CD4-positive, alpha-beta T cell treated with Interleukin-17A for 4 hours (primary cell): Measurements from ENCODE around the gene SLC6A15.

Experiments used
- DNase-seq: peaks from one replicate; pipeline ENCODE4 v3.0.0-alpha.2; 2020; ENCODE audit warnings: mixed read lengths

SLC6A15 gene

DNA sequence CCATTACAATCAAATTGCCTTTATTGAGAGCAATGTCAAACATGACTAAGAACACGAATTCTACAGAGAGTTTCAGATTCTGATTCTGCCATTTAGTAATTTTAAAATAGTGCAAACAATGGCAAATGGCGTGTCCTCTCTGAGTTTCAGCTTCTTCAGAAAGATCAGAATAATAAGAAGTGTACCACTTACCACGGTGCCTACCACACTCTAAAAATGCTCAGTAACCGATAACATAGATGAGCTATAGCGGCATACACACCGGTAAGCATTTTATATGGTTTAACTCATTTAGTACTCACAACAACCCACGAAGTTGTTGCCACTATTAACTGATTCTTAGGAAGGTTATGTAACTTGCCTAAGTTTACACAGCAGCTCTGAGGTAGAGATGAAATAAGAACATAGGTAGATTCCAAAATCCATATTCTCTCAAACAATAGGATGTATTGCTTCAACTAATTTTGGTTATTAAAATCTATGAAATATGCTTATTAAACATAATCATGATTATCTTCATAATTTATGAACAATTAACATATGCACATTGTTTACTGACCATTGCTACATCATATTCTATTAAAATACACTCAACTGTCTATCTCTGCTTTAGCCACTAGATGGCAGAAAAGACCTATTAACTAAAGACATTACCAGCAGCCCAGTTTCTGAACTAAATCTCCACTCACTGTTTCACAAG is 38.3 kb downstream of the SLC6A15 start:
- DNase-seq = no peak

DNA sequence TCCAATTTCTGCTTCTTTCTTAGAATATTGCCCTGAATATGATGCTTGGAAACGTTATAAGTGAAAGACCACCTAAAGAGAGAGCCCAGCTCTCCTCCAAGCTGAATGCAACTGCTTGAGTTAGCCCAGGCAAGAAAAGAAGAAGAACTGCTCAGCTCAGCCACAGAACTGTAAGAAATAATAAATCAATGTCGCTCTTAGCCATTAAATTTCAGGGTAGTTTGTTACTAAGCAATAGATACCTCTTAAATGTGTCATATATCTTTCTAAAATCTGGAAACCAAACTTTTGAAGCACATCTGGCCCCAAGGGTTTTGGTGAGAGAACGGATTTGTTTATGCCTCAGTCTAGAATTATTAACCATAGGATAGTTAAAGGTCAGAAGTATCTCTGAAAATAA is 50.4 kb downstream of the SLC6A15 start:
- DNase-seq = no peak

DNA sequence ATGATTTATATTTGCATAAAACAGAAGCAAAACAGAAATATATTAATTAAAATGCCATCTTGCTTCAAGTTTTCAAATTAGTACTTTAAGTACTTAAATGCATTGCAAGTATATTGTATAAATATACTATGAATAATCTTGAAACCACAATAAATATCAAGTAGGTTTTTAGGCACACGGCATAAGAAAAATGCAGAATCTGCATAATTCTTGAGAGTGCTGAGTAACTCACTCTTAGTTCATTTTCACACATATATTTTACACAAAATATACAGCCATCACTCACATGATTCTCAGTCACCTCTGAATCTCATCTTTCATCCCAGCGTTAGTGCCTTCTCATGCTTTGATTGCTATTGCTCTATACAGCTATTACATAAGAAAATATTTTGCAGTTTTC is 51.9 kb downstream of the SLC6A15 start:
- DNase-seq = no peak

- no peak for DNase-seq
Measured at GRCh38 chr12:84858796-84859195, 53.8 kb downstream of the SLC6A15 start.

DNA sequence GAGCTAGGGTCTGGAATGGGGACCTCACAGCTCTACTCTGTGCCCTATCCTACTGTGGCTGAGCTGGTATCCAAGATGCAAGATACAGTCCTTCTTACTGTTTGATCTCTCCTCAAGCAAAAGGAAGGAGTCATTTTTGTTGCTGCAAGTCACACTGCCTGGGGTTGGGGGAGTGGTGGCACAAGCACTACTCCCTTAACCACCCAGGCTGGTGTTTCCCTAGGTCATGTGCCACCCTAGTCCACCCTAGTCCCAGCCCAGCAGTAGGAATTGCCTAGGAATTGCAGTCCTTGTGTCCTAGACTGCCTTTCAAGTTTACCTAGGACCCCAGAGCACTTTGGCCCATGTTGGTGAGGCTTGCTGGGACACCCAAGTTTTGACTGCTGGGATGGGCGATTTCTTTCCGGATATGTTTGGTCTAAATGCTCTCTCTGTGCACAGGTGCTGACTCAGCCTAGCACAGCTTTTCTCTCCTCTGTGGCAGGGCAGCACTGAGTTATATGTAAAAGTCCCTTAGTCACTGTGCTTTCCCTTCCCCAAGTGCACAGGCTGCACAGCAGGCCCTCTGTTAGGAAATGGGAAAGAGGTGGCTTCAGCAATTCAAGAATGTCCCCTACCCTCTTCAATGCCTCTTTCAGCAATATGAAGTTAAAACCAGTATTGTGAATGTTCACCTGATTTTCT is 54.9 kb downstream of the SLC6A15 start:
- no peak for DNase-seq

GRCh38 chr12:84856156-84856900 is 56.3 kb downstream of the SLC6A15 start:
- DNase-seq = no peak

- DNase-seq = no peak
Measured at GRCh38 chr12:84843593-84844144, 68.9 kb downstream of the SLC6A15 start.

DNA sequence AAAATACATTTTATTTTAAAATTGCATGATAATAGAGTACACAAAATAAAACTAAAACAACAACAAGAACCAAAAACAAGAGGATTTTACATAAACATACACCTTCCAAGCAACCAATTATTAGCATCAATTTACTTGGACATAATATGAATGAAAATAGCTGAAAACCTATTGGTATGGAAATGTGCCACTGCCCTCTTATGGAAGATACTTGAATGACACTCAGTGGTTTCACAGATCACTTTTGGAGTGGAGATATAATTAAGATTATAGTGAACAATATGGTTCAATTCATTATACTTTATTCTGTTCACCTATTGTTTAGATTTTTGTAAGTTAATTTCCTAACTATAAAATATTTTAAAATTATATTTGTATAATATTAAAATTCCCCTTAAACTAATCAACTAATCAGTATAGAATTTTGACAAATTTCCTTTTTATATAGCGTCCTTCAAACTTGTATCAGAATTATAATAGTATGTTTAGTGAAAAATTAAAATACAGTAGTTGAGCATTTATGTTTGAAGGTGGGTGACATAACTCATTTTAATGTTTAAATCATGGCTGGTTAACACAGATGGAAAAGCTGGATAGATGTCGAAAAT is 70.1 kb downstream of the SLC6A15 start:
- no peak for DNase-seq

GRCh38 chr12:84841591-84841990 is 71.0 kb downstream of the SLC6A15 start:
- no peak for DNase-seq

- DNase-seq = no peak
Measured at GRCh38 chr12:84840356-84840755, 72.2 kb downstream of the SLC6A15 start.

- DNase-seq = no peak
Measured at GRCh38 chr12:84826925-84827324, 85.7 kb downstream of the SLC6A15 start.

DNA sequence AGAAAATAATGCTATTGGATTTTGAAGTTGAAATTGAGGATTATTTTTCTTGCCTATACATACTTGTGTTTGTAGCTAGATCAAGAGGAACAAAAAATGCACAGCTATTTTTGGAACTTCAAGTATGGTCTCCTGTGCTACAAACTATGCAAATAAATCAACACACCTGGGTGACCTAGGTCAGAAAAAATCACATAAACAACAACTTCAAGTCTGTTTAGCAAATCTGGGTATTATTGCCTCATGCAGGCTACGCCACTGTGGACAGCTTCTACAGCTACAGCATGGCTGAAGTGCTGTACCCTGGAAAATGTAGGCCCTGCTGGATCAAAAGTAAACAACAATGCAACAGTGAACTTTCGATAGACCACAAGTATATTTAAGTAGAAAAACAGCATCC is 87.5 kb downstream of the SLC6A15 start:
- DNase-seq = no peak

DNA sequence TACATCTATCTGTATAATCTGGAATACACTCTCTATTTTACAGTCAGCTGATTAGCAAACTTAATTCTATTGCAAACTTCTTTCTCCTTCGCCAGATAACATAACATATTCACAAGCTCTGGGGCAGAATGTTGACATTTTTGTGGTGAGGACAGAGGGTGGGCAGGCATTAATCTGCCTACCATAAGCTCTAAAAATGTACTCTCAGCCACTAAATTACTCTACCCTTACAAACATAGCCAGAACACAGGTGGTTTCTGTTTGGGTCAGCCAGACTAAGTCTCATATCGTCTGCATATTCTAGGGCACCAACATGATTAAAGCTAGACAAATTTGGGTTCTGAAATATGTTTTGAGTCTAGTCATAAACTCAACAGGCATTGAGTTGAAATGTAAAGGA is 90.1 kb downstream of the SLC6A15 start:
- DNase-seq = no peak

GRCh38 chr12:84816916-84817695 is 95.5 kb downstream of the SLC6A15 start:
- no peak for DNase-seq

GRCh38 chr12:84814664-84815245 is 97.8 kb downstream of the SLC6A15 start:
- DNase-seq = no peak

GRCh38 chr12:84813780-84814663 is 98.6 kb downstream of the SLC6A15 start:
- no peak for DNase-seq

GRCh38 chr12:84811291-84811690 is 101.3 kb downstream of the SLC6A15 start:
- no peak for DNase-seq

- no peak for DNase-seq
Measured at GRCh38 chr12:84810611-84811010, 102.0 kb downstream of the SLC6A15 start.
